Thyroid gland (tissue), 4 donors: ENCODE results near the gene WDR64.

Source experiments
- POLR2A ChIP-seq, 2 donors: fragments of 450-650 bp; IDR thresholded peaks; one replicate each; pipeline ENCODE4 v1.6.1; 2017; ENCODE audit warnings: antibody characterized with exemption in 2 of 2, mild to moderate bottlenecking in 2 of 2, moderate library complexity in 1 of 2
- TF ChIP-seq, protein P1 (sequence below), 6 experiments: fragments of 200-600 bp in 3 of 6; fragments of 450-650 bp in 3 of 6; sonication (generic) in 3 of 6; IDR thresholded peaks; one replicate each; pipeline ENCODE4 v1.5.1; 2016 to 2019; ENCODE audit warnings: antibody characterized with exemption in 6 of 6, mild to moderate bottlenecking in 2 of 6, inconsistent platforms in 1 of 6, moderate library complexity in 1 of 6

GRCh38 chr1:241738284-241739078 is 86.4 kb downstream of the WDR64 start:
- TF ChIP-seq, protein P1, sequence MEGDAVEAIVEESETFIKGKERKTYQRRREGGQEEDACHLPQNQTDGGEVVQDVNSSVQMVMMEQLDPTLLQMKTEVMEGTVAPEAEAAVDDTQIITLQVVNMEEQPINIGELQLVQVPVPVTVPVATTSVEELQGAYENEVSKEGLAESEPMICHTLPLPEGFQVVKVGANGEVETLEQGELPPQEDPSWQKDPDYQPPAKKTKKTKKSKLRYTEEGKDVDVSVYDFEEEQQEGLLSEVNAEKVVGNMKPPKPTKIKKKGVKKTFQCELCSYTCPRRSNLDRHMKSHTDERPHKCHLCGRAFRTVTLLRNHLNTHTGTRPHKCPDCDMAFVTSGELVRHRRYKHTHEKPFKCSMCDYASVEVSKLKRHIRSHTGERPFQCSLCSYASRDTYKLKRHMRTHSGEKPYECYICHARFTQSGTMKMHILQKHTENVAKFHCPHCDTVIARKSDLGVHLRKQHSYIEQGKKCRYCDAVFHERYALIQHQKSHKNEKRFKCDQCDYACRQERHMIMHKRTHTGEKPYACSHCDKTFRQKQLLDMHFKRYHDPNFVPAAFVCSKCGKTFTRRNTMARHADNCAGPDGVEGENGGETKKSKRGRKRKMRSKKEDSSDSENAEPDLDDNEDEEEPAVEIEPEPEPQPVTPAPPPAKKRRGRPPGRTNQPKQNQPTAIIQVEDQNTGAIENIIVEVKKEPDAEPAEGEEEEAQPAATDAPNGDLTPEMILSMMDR (IDR thresholded peaks at IDR 0.05) = no peak
- no peak for TF ChIP-seq POLR2A (IDR thresholded peaks at IDR 0.05)
